Naive thymus-derived CD8-positive, alpha-beta T cell (primary cell): Measurements from ENCODE around the gene MMP14. TPM values are rescaled to one million over a fixed set of nuclear protein-coding genes. Genes with fewer than 3 reads are reported as not detected.
"Not testable (repeated sequence)": the region's sequence is repeated elsewhere in the genome, so short reads cannot be mapped to it uniquely, and the experiment has no call there.

Experiments used
- ATAC-seq, 2 donors: fragments of 150-1000 bp; cut with Tn5 transposase in 1 of 2; sonication (Bioruptor Pico), chemical (Tn5 transposase) in 1 of 2; 1 replicate in 1 of 2; 2 replicates in 1 of 2; pipeline ENCODE4 v1.10.0; 2021; ENCODE audit warnings: mild to moderate bottlenecking in 2 of 2, moderate library complexity in 2 of 2
- POLR2A ChIA-PET: fragments of 350-600 bp; sonication (Branson Sonifier 250); formaldehyde crosslinking; loops from one replicate; lab custom pipeline; 2021; ENCODE audit warnings: antibody characterized with exemption; lab: Charles Lee
- DNase-seq, 10 donors: peaks; one replicate each; pipeline versions ENCODE4 v3.0.0 to v3.0.0-alpha.2; 2020 to 2022
- H3K27ac Mint-ChIP-seq, 10 donors: one replicate each; pipeline ENCODE4 v1.8.0; 2020 to 2022; ENCODE audit warnings: mild to moderate bottlenecking in 10 of 10, mixed read lengths in 10 of 10, moderate library complexity in 4 of 10, inconsistent platforms in 1 of 10
- H3K27me3 Mint-ChIP-seq, 5 donors: one replicate each; pipeline ENCODE4 v1.8.0; 2021 to 2022; ENCODE audit warnings: mixed read lengths in 5 of 5
- H3K36me3 Mint-ChIP-seq, 3 donors: one replicate each; pipeline ENCODE4 v1.8.0; 2020 to 2022; ENCODE audit warnings: mixed read lengths in 3 of 3, mild to moderate bottlenecking in 2 of 3, inconsistent platforms in 1 of 3
- H3K4me1 Mint-ChIP-seq, 4 donors: one replicate each; pipeline ENCODE4 v1.8.0; 2021 to 2022; ENCODE audit warnings: mixed read lengths in 4 of 4
- H3K4me3 Mint-ChIP-seq, 10 donors: one replicate each; pipeline ENCODE4 v1.8.0; 2020 to 2022; ENCODE audit warnings: mild to moderate bottlenecking in 10 of 10, mixed read lengths in 10 of 10, moderate library complexity in 6 of 10, inconsistent platforms in 1 of 10
- H3K9me3 Mint-ChIP-seq, 9 donors: one replicate each; pipeline ENCODE4 v1.8.0; 2020 to 2022; ENCODE audit warnings: mixed read lengths in 9 of 9, mild to moderate bottlenecking in 3 of 9, inconsistent platforms in 1 of 9, moderate library complexity in 1 of 9
- polyA plus RNA-seq, 3 donors: library from polyadenylated mRNA; unstranded; fragments of 300-500 nt; fragmentation: Illumina TruSeq; gene quantifications; one replicate each; pipeline ENCODE4 v1.2.3, GENCODE V29; 2021
- total RNA-seq, 8 experiments: library from RNA in 2 of 8; stranded (reverse) in 2 of 8; gene quantifications; one replicate each; pipeline ENCODE4 v1.2.3 and lab custom pipeline; 2021 to 2026

MMP14 gene
- total RNA-seq, result 1 to 10 TPM; 2.5 to 3.3 TPM
- polyA plus RNA-seq, result not detected
- total RNA-seq (lab: John Stamatoyannopoulos, UW), result 0 to 1.4 (median 0.61) reads per million in 6 experiments

DNA sequence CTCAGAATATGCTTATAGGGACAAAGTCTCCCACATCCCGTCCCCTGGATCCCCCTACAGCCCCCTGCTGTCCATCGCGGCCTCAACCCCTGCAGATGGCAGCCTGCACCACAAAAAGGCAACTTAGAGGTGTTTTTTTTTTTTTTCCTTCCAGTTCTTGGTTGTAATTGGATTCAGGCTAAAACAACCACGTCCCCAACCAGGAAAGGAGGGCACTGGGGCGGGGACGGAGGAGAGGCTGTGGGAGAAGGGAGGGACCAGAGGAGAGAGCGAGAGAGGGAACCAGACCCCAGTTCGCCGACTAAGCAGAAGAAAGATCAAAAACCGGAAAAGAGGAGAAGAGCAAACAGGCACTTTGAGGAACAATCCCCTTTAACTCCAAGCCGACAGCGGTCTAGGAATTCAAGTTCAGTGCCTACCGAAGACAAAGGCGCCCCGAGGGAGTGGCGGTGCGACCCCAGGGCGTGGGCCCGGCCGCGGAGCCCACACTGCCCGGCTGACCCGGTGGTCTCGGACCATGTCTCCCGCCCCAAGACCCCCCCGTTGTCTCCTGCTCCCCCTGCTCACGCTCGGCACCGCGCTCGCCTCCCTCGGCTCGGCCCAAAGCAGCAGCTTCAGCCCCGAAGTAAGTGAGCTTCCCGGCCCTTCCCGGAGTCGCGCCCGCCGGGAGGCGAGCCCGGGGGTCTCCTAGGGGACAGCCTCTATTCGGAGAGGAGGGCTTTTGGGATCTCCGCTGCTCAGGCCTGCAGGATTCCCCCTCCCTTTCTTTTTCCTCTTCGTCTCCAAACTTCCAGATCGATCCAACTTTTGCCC lies at the start of gene MMP14:
Gene MMP14 (plus strand): TSS at position 285 of the 813 bp plus-strand sequence. CDS start 233 bp downstream, at position 518.
- Mint-ChIP-seq H3K4me3 (peak within 1 kb of the TSS; percentile 86 to 98 (median 92)), H3K27ac (peak within 1 kb of the TSS; percentile 20 to 94 (median 88)), H3K27me3 (peaks cover 0 to 26% (median 5%) of the 10 kb centered on the region in 5 donors), H3K4me1 (peaks cover 12 to 48% (median 22%) of the 10 kb centered on the region in 4 donors), H3K36me3 (peaks cover 0 to 33% (median 1%) of the 10 kb centered on the region in 3 donors), H3K9me3 (no peaks in the 10 kb centered on the region)
- POLR2A ChIA-PET, result interaction anchor here (0.6 to 2.6 kb wide), 6 partner anchors 8 to 122 kb away, joined by 3 to 10 read pairs (median 4); no protein-coding TSS in a partner anchor
- no peak for DNase-seq
- ATAC-seq, result peak; percentile 30 to 39

DNA sequence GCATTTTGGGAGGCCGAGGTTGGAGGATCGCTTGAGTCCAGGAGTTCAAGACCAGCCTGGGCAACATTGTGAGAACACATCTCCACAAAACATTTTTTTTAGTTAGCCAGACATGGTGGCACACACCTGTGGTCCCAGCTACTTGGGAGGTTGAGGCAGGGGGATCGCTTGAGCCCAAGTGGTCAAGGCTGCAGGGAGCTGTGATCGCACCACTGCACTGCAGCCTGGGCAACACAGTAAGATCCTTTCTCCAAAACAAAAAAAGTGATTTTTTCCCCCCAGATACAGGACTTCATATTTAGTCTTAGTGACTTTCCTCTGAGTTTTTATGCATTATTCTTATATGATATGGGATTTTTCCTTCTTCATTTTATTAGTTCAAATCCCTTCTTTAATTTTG lies 49.7 kb upstream of the MMP14 start:
- H3K9me3 Mint-ChIP-seq, result no peaks in the 10 kb centered on the region
- no peaks in the 10 kb centered on the region for H3K36me3 Mint-ChIP-seq
- H3K4me1 Mint-ChIP-seq, result peaks cover 0 to 18% (median 0%) of the 10 kb centered on the region in 4 donors
- peaks cover 0 to 2% (median 0%) of the 10 kb centered on the region in 5 donors for H3K27me3 Mint-ChIP-seq
- POLR2A ChIA-PET, result no interaction called here
- ATAC-seq (no peak), DNase-seq (no peak)
- H3K4me3 Mint-ChIP-seq, result no peak overlapping the region
- H3K27ac Mint-ChIP-seq, result no peak overlapping the region

DNA sequence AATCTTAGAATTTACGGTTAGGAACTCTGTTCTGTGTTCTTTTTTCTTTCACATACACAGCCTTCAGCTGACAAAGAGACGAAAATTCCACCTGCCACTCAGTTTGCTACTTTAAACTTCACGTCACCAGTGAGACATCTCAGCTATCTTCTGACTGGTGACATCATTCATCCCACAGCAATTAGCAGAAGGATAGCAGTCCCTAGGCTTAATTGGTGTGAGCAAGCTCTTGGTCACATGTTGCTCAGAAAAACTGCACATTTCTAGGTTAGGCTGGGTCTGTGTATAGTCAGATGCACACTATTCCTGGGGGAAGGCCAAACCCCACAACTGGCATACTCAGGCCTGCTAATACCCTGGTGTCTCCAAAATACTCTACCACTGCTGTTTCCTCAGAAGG lies 45.1 kb upstream of the MMP14 start:
- H3K36me3 Mint-ChIP-seq, result peaks cover 0 to 4% (median 0%) of the 10 kb centered on the region in 3 donors
- ATAC-seq (no peak), DNase-seq (no peak)
- no peak overlapping the region for H3K4me3 Mint-ChIP-seq
- peaks cover 0 to 26% (median 0%) of the 10 kb centered on the region in 4 donors for H3K4me1 Mint-ChIP-seq
- peaks cover 3 to 8% (median 5%) of the 10 kb centered on the region in 5 donors for H3K27me3 Mint-ChIP-seq
- POLR2A ChIA-PET, result no interaction called here
- peak overlapping the region in 2 of 10 donors; percentile 7 to 53 for H3K27ac Mint-ChIP-seq
- H3K9me3 Mint-ChIP-seq, result peaks cover 0 to 2% (median 0%) of the 10 kb centered on the region in 9 donors

DNA sequence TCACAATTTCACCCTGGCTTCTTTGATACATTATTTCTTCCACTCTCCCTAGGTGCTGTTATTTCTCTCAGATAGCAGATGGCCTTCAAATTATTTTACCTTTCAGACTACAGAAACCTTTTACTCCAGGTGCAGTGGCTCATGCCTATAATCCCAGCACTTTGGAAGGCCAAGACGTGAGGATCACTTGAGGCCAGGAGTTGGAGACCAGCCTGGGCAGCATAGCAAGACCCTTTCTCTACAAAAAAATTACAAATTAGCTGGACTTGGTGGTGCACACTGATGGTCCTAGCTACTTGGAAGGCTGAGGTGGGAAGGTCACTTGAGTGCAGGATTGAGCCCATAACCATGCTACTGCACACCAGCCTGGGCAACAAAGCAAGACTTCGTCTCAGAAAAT lies 44.2 kb upstream of the MMP14 start:
- H3K27me3 Mint-ChIP-seq, result peaks cover 3 to 11% (median 5%) of the 10 kb centered on the region in 5 donors
- ATAC-seq, result no peak
- H3K4me3 Mint-ChIP-seq, result no peak overlapping the region
- peaks cover 0 to 4% (median 0%) of the 10 kb centered on the region in 3 donors for H3K36me3 Mint-ChIP-seq
- no peak for DNase-seq
- H3K27ac Mint-ChIP-seq, result no peak overlapping the region
- POLR2A ChIA-PET, result interaction anchor here (0.7 kb wide), 1 partner anchor 15 kb away, joined by 4 read pairs; no protein-coding TSS in a partner anchor
- H3K9me3 Mint-ChIP-seq, result peaks cover 0 to 2% (median 0%) of the 10 kb centered on the region in 9 donors
- H3K4me1 Mint-ChIP-seq, result peaks cover 0 to 30% (median 0%) of the 10 kb centered on the region in 4 donors

DNA sequence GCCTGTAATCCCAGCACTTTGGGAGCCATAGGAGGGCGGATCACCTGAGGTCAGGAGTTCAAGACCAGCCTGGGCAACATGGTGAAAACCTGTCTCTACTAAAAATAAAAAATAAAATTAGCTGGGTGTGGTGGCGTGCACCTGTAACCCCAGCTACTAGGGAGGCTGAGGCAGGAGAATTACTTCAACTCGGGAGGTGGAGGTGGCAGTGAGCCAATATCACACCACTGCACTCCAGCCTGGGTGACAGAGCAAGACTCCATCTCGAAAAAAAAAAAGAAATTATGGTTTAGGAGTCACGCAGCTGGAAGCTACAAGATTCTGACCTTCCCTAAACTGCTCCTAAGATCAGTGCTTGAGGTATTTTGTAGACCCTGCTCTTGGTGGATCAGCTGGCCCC lies 42.8 kb upstream of the MMP14 start:
- Mint-ChIP-seq H3K4me1 (peaks cover 0 to 32% (median 0%) of the 10 kb centered on the region in 4 donors), H3K27me3 (peaks cover 3 to 11% (median 6%) of the 10 kb centered on the region in 5 donors)
- H3K4me3 Mint-ChIP-seq, H3K36me3 Mint-ChIP-seq, POLR2A ChIA-PET, ATAC-seq, H3K9me3 Mint-ChIP-seq, H3K27ac Mint-ChIP-seq, DNase-seq: not testable (repeated sequence)

DNA sequence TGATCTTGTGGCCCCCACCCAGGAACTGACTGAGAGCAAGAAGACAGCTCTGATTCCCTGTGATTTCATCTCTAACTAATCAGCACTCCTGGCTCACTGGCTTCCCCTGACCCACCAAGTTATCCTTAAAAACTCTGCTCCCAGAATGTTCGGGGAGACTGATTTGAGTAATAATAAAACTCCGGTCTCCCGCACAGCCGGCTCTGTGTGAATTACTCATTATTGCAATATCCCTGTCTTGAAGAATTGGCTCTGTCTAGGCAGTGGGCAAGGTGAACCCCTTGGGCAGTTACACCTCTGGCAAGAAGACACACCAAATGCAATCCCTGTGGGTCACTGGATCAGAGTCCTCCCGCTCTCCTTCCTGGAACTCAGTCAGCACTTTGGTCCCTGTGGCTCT lies 42.4 kb upstream of the MMP14 start:
- ATAC-seq (no peak), DNase-seq (no peak)
- peaks cover 0 to 2% (median 0%) of the 10 kb centered on the region in 9 donors for H3K9me3 Mint-ChIP-seq
- H3K4me3 Mint-ChIP-seq, result no peak overlapping the region
- H3K36me3 Mint-ChIP-seq, result peaks cover 0 to 4% (median 0%) of the 10 kb centered on the region in 3 donors
- H3K4me1 Mint-ChIP-seq, result peaks cover 0 to 32% (median 0%) of the 10 kb centered on the region in 4 donors
- POLR2A ChIA-PET, result no interaction called here
- H3K27me3 Mint-ChIP-seq, result peaks cover 4 to 11% (median 9%) of the 10 kb centered on the region in 5 donors
- no peak overlapping the region for H3K27ac Mint-ChIP-seq

DNA sequence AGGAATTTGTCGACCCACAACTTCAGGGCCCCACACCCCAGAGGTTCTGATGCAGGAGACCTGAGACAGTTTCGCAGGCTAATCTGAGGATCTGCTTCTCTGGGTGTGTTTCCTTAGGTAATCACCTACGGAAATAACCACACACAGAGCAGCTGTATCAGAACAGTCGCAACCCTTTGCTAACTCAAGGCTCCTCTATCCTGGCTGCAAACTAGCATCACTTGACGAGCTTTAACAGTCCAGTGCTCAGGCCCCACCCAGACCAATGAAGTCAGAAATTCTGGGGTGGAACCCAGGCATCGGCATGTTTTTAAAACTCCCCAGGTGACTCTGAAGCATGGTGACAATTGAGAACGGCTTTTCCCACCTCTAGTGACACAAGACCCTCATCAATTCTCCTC lies 41.8 kb upstream of the MMP14 start:
- peaks cover 0 to 2% (median 0%) of the 10 kb centered on the region in 9 donors for H3K9me3 Mint-ChIP-seq
- no peak overlapping the region for H3K4me3 Mint-ChIP-seq
- ATAC-seq, result no peak
- no peak for DNase-seq
- H3K27me3 Mint-ChIP-seq, result peaks cover 6 to 14% (median 11%) of the 10 kb centered on the region in 5 donors
- POLR2A ChIA-PET, result no interaction called here
- H3K36me3 Mint-ChIP-seq, result peaks cover 0 to 4% (median 0%) of the 10 kb centered on the region in 3 donors
- H3K4me1 Mint-ChIP-seq, result peaks cover 0 to 33% (median 0%) of the 10 kb centered on the region in 4 donors
- H3K27ac Mint-ChIP-seq, result peak overlapping the region in 2 of 10 donors; percentile 29 to 31

DNA sequence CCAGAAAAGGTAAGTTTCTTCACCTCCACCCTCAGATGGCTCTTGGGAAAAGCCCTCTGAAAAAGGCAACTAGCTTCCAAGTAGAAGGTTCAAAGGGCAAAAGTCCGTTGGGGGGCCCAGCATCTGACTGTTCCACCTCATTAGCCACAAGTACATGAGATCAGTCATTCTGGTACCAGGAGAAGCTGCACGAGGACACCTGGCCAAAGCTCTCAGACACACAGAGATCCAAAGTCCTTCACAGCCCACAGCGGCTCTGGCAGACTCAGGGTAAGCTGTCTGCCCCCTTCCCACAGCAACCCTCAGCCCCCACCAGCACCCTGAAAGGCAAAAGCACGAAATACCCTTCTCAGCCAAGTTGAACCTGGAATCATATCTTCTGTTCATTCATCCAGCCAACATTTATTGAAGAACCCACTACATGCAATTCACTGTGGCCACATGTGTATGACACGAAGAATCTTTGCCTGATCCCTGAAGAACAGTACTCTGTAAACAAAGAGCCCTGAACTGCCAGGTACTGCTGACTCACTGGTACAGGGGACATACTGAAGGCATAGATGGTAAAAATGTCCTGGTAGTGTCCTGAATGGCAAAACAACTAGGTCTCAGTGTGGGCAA lies 40.2 kb upstream of the MMP14 start:
- Mint-ChIP-seq H3K9me3 (peaks cover 0 to 2% (median 0%) of the 10 kb centered on the region in 9 donors), H3K36me3 (peaks cover 0 to 4% (median 0%) of the 10 kb centered on the region in 3 donors)
- POLR2A ChIA-PET, result no interaction called here

DNA sequence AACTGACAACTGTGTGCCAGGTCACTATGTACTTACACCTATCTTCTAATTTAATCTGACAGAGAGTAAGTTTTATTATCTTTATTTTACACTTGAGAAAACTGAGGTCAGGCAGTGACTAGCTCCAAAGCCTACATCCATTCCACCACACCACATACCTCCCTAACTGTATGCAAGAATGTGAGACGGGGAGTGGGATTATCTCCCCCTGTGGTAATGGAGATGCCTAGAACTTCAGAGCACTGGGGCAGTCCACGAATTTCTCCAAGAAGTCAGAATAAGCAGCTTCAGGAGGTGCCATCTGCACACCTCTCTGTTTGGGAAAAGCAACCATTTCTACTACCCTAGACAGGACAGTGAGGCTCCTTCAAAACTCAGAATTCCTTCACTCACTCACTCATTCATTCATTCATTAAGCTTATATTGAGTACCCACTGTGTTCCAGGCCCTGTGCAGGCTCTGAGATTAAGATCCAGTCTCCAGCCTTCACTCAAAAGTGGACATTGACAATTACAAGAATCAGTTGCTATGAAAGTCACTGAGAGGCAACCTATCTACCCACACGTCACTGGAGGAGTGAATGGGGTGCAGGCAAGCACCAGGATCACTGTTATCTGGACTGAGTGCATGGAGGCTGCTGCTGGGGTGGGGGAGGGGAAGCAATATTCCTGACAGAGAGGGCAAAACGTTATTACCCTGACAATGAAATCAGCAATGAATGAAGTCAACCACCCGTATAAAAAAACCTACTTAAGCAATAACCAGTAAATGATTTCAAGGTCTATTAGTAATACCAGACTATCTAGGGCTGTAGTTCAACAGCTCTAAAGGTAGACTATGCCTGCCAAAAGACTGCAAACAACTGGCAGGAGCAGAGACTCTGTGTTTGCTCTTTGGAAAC lies 39.1 kb upstream of the MMP14 start:
- Mint-ChIP-seq H3K27ac (peak overlapping the region in 1 of 10 donors; percentile 27), H3K9me3 (peaks cover 0 to 2% (median 0%) of the 10 kb centered on the region in 9 donors), H3K4me3 (no peak overlapping the region), H3K27me3 (peaks cover 14 to 38% (median 19%) of the 10 kb centered on the region in 5 donors), H3K4me1 (peaks cover 0 to 24% (median 0%) of the 10 kb centered on the region in 4 donors), H3K36me3 (peaks cover 0 to 4% (median 0%) of the 10 kb centered on the region in 3 donors)
- DNase-seq (no peak), ATAC-seq (no peak)
- POLR2A ChIA-PET, result no interaction called here

More for the DNA sequence above, 40.2 kb upstream of the MMP14 start:
- Mint-ChIP-seq H3K4me3 (no peak overlapping the region), H3K27me3 (peaks cover 12 to 28% (median 18%) of the 10 kb centered on the region in 5 donors), H3K27ac (no peak overlapping the region), H3K4me1 (peaks cover 0 to 25% (median 0%) of the 10 kb centered on the region in 4 donors)
- no peak for DNase-seq
- ATAC-seq, result no peak

DNA sequence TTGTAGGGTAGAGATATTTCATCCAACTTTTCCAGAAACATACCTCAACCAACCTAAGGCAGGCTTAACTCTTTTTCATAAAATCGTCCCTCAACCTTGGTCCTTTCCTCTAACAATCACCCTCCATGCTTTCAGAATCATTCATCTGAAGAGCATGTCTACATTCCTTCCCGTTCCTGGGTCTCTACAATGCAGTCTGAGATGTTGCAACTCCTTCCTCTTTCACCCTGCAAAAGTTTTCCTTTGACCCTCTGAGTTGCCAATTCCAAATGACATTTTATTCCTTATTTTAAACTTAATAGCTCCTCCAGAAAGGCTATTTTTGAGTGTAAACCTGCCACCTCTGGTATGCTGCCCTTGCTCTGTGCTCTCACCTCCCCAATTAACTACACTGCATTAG lies 37.9 kb upstream of the MMP14 start:
- Mint-ChIP-seq H3K27ac (no peak overlapping the region), H3K4me1 (peaks cover 0 to 35% (median 0%) of the 10 kb centered on the region in 4 donors), H3K36me3 (peaks cover 0 to 4% (median 0%) of the 10 kb centered on the region in 3 donors), H3K27me3 (peaks cover 16 to 44% (median 25%) of the 10 kb centered on the region in 5 donors), H3K4me3 (no peak overlapping the region), H3K9me3 (peaks cover 0 to 2% (median 0%) of the 10 kb centered on the region in 9 donors)
- ATAC-seq (no peak), DNase-seq (no peak)
- POLR2A ChIA-PET, result no interaction called here

DNA sequence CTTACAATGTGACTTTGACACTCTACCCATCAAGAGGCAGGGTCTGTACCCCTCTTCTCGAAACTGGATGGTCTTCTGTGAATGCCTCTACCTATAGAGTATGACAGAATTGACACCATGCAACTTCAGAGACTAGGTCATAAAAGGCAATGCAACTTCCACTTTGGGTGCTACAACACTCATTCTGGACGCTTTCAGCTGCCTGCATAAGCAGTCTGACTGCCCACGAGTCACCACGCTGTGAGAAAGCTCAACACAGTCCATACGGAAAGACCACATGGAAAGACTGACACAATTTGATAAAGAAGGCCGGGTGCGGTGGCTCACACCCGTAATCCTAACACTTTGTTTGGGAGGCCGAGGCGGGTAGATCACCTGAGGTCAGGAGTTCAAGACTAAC lies 36.0 kb upstream of the MMP14 start:
- no peak overlapping the region for H3K27ac Mint-ChIP-seq
- no peak overlapping the region for H3K4me3 Mint-ChIP-seq
- no peak for ATAC-seq
- POLR2A ChIA-PET, result no interaction called here
- peaks cover 0 to 4% (median 0%) of the 10 kb centered on the region in 3 donors for H3K36me3 Mint-ChIP-seq
- DNase-seq, result no peak
- peaks cover 0 to 36% (median 0%) of the 10 kb centered on the region in 4 donors for H3K4me1 Mint-ChIP-seq
- H3K27me3 Mint-ChIP-seq, result peaks cover 16 to 44% (median 22%) of the 10 kb centered on the region in 5 donors
- H3K9me3 Mint-ChIP-seq, result no peaks in the 10 kb centered on the region

DNA sequence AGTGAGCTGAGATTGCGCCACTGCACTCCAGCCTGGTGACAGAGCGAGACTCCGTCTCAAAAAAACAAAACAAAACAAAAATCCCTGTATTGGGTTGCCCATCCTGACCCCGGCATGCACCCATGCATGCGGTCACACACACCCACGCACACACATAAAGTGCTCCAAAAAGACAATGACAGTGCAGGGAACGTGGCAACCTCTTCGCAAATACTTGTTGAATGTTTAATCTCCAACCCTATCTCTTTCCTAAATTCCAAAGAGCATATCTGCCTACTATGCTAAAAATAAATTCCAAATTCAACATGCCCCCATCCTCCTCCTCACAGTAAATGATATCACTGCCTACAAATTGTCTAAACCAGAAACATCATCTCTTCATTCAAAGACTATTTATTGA lies 34.7 kb upstream of the MMP14 start:
- no peak for DNase-seq
- H3K27me3 Mint-ChIP-seq, result peaks cover 13 to 33% (median 18%) of the 10 kb centered on the region in 5 donors

More for the DNA sequence above, 34.7 kb upstream of the MMP14 start:
- Mint-ChIP-seq H3K4me1 (peaks cover 0 to 33% (median 0%) of the 10 kb centered on the region in 4 donors), H3K27ac (no peak overlapping the region), H3K9me3 (no peaks in the 10 kb centered on the region), H3K36me3 (no peaks in the 10 kb centered on the region), H3K4me3 (no peak overlapping the region)
- no peak for ATAC-seq
- POLR2A ChIA-PET, result no interaction called here
